Gastrocnemius medialis (tissue), 4 donors: ENCODE measurements around the gene TCERG1L. TPM values are rescaled to one million over a fixed set of nuclear protein-coding genes. Genes with fewer than 3 reads are reported as not detected.
"Not testable (repeated sequence)": the region's sequence is repeated elsewhere in the genome, so short reads cannot be mapped to it uniquely, and the experiment has no call there.

Experiments used
- ATAC-seq, 2 donors: fragments of 150-250 bp; one replicate each; pipeline ENCODE4 v1.9.1; 2016
- DNase-seq, 2 donors: peaks; one replicate each; pipeline ENCODE4 v3.0.0-alpha.2; 2019
- H3K27ac ChIP-seq, 4 donors: fragments of 200-600 bp; sonication (generic); 1 replicate in 1 of 4; 2 replicates in 3 of 4; pipeline ENCODE4 v1.5.1; 2016 to 2018; ENCODE audit warnings: mild to moderate bottlenecking in 2 of 4, moderate library complexity in 1 of 4
- H3K27me3 ChIP-seq, 3 donors: fragments of 200-600 bp; sonication (generic) in 2 of 3; 1 replicate in 1 of 3; 2 replicates in 2 of 3; pipeline versions ENCODE4 v1.5.1 to v1.6.0; 2016 to 2019; ENCODE audit warnings: mild to moderate bottlenecking in 1 of 3, moderate library complexity in 1 of 3
- H3K36me3 ChIP-seq, 2 donors: fragments of 200-600 bp; sonication (generic) in 1 of 2; one replicate each; pipeline ENCODE4 v1.5.1; 2017 to 2018
- H3K4me1 ChIP-seq, 2 donors: fragments of 200-600 bp; sonication (generic) in 1 of 2; one replicate each; pipeline ENCODE4 v1.5.1; 2016 to 2017; ENCODE audit warnings: mild to moderate bottlenecking in 2 of 2
- H3K4me3 ChIP-seq, 4 donors: fragments of 200-600 bp; sonication (generic) in 3 of 4; 1 replicate in 1 of 4; 2 replicates in 3 of 4; pipeline ENCODE4 v1.5.1; 2016 to 2019; ENCODE audit warnings: mild to moderate bottlenecking in 2 of 4
- H3K9me3 ChIP-seq, 3 donors: fragments of 200-600 bp; sonication (generic) in 2 of 3; 1 replicate in 1 of 3; 2 replicates in 2 of 3; pipeline ENCODE4 v1.5.1; 2016 to 2019
- POLR2A ChIP-seq, 2 donors: fragments of 450-650 bp; IDR thresholded peaks; one replicate each; pipeline ENCODE4 v1.6.1; 2017; ENCODE audit warnings: antibody characterized with exemption in 2 of 2, mild to moderate bottlenecking in 2 of 2, moderate library complexity in 2 of 2
- in situ Hi-C, 4 donors: fragments of 200-750 bp; cut with MboI; loops; one replicate each; pipeline versions ENCODE4 v1.15.0 to v1.8.0; 2017; ENCODE audit warnings: low sequenced_read_pairs in 4 of 4
- intact Hi-C: fragments of 100-400 bp; cut with DNase I; formaldehyde crosslinking; loops from one replicate; pipeline ENCODE4 v1.15.1; 2023; ENCODE audit warnings: low total_unique reads
- total RNA-seq, 4 donors: library from RNA; depleted of rRNA; stranded (reverse); fragments of >200 nt; gene quantifications; one replicate each; pipeline versions ENCODE4 v1.1.0 to v1.2.3, GENCODE V29; 2016
- TF ChIP-seq, protein P1 (sequence below), 5 experiments: fragments of 450-650 bp in 3 of 5; fragments of 200-600 bp in 2 of 5; sonication (generic) in 2 of 5; IDR thresholded peaks in 4 of 5; conservative IDR thresholded peaks in 1 of 5; 1 replicate in 4 of 5; 2 replicates in 1 of 5; pipeline ENCODE4 v1.5.1; 2016 to 2019; ENCODE audit warnings: antibody characterized with exemption in 5 of 5, mild to moderate bottlenecking in 3 of 5, moderate library complexity in 3 of 5

TCERG1L gene
- total RNA-seq, 4 donors from 2014 or later, result not detected

DNA sequence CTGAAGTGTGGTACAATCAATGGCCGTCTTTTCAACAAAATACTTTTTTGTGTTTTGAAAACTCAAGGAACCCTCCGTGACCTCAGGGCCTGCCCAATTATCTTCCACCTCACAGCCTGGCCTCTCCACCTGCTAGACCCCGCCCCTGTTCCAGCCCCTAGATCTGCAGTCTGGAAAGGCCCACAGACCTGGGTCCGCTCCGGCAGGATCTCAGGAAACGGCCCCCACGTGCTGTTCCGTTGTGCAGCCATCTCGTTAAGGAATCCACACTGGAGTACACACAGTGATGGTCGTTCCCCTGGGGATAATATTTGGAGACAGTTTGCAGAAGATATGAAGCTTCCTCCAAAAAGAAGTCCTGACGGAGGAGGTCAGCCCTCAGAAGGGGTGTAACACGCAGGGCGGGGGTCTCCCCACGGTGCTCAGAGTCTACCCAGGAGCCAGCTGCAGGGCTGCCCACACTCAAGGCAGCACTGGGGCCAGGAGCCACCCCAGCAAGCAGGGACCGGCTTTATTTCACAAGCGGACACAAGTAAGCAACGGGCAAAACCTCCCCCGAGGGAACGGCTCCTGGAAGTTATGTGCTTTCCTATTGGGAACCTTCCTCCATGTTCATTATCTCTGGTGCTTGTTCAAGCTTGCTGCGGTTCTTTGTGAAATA lies 73.4 kb downstream of the TCERG1L start:
- H3K27me3 ChIP-seq, result peaks cover 0 to 10% (median 8%) of the 10 kb centered on the region in 3 donors
- no peak for ATAC-seq

DNA sequence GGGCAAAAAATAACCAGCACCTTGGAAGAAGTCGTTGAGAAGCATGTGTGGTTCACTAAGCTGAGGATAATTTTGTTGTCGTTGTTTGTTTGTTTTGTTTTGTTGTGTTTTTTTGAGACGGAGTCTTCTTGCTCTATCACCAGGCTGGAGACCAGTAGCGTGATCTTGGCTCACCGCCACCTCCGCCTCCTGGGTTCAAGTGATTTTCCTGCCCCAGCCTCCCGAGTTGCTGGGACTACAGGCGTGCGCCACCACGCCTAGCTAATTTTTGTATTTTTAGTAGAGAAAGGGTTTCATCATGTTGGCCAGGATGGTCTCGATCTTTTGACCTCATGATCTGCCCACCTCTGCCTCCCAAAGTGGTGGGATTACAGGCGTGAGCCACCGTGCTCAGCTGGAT lies 76.9 kb downstream of the TCERG1L start:
- in situ Hi-C loops, ATAC-seq, H3K9me3 ChIP-seq, H3K4me3 ChIP-seq, intact Hi-C loops, H3K27ac ChIP-seq, DNase-seq, H3K36me3 ChIP-seq, H3K4me1 ChIP-seq: not testable (repeated sequence)
- H3K27me3 ChIP-seq, result peaks cover 0 to 10% (median 5%) of the 10 kb centered on the region in 3 donors

More for the DNA sequence above, 73.4 kb downstream of the TCERG1L start:
- in situ Hi-C loops (no loop called here), intact Hi-C loops (no loop called here)
- Histone ChIP-seq H3K27ac (no peak overlapping the region), H3K9me3 (no peaks in the 10 kb centered on the region), H3K4me3 (no peak overlapping the region), H3K4me1 (no peaks in the 10 kb centered on the region), H3K36me3 (no peaks in the 10 kb centered on the region)
- TF ChIP-seq POLR2A (IDR thresholded peaks at IDR 0.05), result no peak
- TF ChIP-seq, protein P1, sequence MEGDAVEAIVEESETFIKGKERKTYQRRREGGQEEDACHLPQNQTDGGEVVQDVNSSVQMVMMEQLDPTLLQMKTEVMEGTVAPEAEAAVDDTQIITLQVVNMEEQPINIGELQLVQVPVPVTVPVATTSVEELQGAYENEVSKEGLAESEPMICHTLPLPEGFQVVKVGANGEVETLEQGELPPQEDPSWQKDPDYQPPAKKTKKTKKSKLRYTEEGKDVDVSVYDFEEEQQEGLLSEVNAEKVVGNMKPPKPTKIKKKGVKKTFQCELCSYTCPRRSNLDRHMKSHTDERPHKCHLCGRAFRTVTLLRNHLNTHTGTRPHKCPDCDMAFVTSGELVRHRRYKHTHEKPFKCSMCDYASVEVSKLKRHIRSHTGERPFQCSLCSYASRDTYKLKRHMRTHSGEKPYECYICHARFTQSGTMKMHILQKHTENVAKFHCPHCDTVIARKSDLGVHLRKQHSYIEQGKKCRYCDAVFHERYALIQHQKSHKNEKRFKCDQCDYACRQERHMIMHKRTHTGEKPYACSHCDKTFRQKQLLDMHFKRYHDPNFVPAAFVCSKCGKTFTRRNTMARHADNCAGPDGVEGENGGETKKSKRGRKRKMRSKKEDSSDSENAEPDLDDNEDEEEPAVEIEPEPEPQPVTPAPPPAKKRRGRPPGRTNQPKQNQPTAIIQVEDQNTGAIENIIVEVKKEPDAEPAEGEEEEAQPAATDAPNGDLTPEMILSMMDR (IDR thresholded peaks at IDR 0.05 in 4 of 5, conservative IDR thresholded peaks at IDR 0.05 in 1 of 5), result no peak
- no peak for DNase-seq

- TF ChIP-seq, protein P1 (IDR thresholded peaks at IDR 0.05 in 4 of 5, conservative IDR thresholded peaks at IDR 0.05 in 1 of 5), result no peak
- no peak for TF ChIP-seq POLR2A (IDR thresholded peaks at IDR 0.05)
- DNase-seq, result no peak
- Histone ChIP-seq H3K4me3 (no peak overlapping the region), H3K27ac (no peak overlapping the region), H3K9me3 (no peaks in the 10 kb centered on the region), H3K36me3 (no peaks in the 10 kb centered on the region), H3K4me1 (no peaks in the 10 kb centered on the region), H3K27me3 (peaks cover 0 to 3% (median 3%) of the 10 kb centered on the region in 3 donors)
- ATAC-seq, result no peak
- intact Hi-C loops (no loop called here), in situ Hi-C loops (no loop called here)
Measured at GRCh38 chr10:131233611-131234258, 77.8 kb downstream of the TCERG1L start.

DNA sequence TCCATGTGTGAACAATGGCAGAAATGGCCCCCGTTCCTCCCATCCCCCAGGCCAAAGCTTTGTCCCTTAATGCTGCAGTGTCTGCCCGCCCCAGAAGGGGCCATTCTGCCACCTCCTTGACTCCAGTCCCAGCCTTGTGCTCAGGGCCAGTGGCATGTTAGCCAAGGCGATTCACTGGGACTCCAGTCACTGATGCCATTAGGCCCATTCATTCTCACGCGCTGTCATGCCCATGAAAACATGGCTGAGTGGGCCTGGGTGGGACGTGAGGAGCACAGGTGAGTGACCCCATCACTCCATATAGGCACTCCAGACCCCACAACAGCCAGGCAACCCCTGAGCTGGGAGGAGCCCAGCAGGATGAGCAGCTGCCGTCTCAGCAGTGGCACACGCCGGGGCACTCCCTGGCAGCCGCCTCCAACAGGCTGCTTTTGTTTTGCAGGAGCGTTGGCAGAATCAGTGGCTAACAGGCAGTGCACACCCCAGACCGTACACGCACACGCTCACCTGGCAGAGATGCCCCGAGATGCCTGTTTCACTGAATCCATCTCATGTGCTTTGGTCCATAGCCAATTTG lies 79.5 kb downstream of the TCERG1L start:
- no peak overlapping the region for H3K27ac ChIP-seq
- H3K4me1 ChIP-seq, result no peaks in the 10 kb centered on the region
- in situ Hi-C loops, result no loop called here
- DNase-seq (no peak), ATAC-seq (no peak)
- TF ChIP-seq, protein P1 (IDR thresholded peaks at IDR 0.05 in 4 of 5, conservative IDR thresholded peaks at IDR 0.05 in 1 of 5), result no peak
- no peak for TF ChIP-seq POLR2A (IDR thresholded peaks at IDR 0.05)
- H3K9me3 ChIP-seq, result no peaks in the 10 kb centered on the region
- no peaks in the 10 kb centered on the region for H3K36me3 ChIP-seq
- peaks cover 0 to 3% (median 0%) of the 10 kb centered on the region in 3 donors for H3K27me3 ChIP-seq
- H3K4me3 ChIP-seq, result no peak overlapping the region
- intact Hi-C loops, result no loop called here

DNA sequence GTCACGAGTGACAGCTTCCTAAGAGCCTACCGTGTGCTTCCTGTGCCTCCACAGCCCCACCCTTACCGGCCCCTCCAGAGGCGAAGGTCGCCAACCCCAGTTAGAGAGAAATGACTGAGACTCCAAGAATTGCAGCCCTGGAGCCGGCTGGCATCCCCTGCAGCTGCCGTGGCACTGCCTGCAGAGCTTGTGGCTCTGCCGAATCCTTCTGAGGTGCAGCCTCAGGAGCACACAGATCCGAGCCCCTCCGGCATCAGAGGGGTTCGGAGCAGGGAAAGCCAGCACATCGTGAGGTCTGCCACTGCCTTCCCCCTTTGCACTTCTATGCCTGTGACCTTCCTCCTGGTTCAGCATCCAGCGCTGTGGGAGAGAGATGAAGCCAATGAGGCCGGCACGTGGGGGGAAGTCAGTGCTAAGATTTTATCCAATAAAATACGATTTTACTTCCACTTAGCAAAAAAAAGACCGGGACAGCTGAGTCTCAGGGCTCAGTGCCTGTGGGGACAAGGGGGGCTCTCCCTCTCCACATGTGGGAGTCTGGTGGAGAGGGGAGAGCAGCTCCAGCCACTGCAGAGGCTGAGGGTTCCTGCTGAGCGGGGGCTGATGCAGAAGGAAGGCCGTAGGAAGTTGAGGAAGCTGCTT lies 80.1 kb downstream of the TCERG1L start:
- no peak for ATAC-seq
- H3K27ac ChIP-seq, result no peak overlapping the region
- no peak for DNase-seq
- H3K4me1 ChIP-seq, result no peaks in the 10 kb centered on the region
- H3K9me3 ChIP-seq, result no peaks in the 10 kb centered on the region
- in situ Hi-C loops (no loop called here), intact Hi-C loops (no loop called here)
- H3K4me3 ChIP-seq, result no peak overlapping the region
- H3K36me3 ChIP-seq, result no peaks in the 10 kb centered on the region
- H3K27me3 ChIP-seq, result peaks cover 0 to 3% (median 0%) of the 10 kb centered on the region in 3 donors
- TF ChIP-seq POLR2A (IDR thresholded peaks at IDR 0.05), result no peak
- TF ChIP-seq, protein P1 (IDR thresholded peaks at IDR 0.05 in 4 of 5, conservative IDR thresholded peaks at IDR 0.05 in 1 of 5), result no peak
